Pancreas (tissue), 10 donors: ENCODE data around the gene TUBGCP3. TPM values are rescaled to one million over a fixed set of nuclear protein-coding genes. Genes with fewer than 3 reads are reported as not detected.
A peak's percentile ranks its signal among the peaks of the same experiment; 100 is the strongest.

Experiments
- ATAC-seq, 4 donors: fragments of 200-7000 bp; cut with Tn5 transposase; one replicate each; pipeline versions ENCODE4 v1.8.0 to v1.9.1; 2020; ENCODE audit warnings: mild to moderate bottlenecking in 4 of 4, moderate library complexity in 4 of 4
- DNase-seq, 6 donors: peaks; one replicate each; pipeline ENCODE4 v3.0.0-alpha.2; 2020
- FAIRE-seq: peaks from 2 replicates; lab custom pipeline; 2012; peaks lifted over from hg19 to GRCh38; lab: Jason Lieb, UNC
- H3K27ac ChIP-seq, 4 donors: fragments of 200-600 bp; sonication (generic); 1 replicate in 3 of 4; 2 replicates in 1 of 4; pipeline versions ENCODE4 v1.5.0 to v1.8.0; 2020
- H3K27me3 ChIP-seq, 4 donors: fragments of 200-600 bp; one replicate each; pipeline ENCODE4 v1.8.0; 2021
- H3K36me3 ChIP-seq, 3 donors: fragments of 200-600 bp; sonication (generic) in 1 of 3; one replicate each; pipeline versions ENCODE4 v1.5.0 to v1.8.0; 2020 to 2021
- H3K4me1 ChIP-seq, 3 donors: fragments of 200-600 bp; one replicate each; pipeline ENCODE4 v1.8.0; 2021
- H3K4me3 ChIP-seq, 4 donors: fragments of 200-600 bp; sonication (generic) in 2 of 4; one replicate each; pipeline versions ENCODE4 v1.5.0 to v1.8.0; 2020 to 2021
- H3K9me3 ChIP-seq, 4 donors: fragments of 200-600 bp; one replicate each; pipeline ENCODE4 v1.8.0; 2021
- CTCF ChIP-seq, 4 donors: fragments of 200-600 bp; sonication (generic) in 3 of 4; IDR thresholded peaks; one replicate each; pipeline versions ENCODE4 v1.5.0 to v1.8.0; 2021; ENCODE audit warnings: antibody characterized with exemption in 4 of 4
- WGBS, 2 donors: extraction: QIAGEN DNeasy Blood & Tissue Kit; methylation state at CpG; one replicate each; pipeline ENCODE4 v1.1.7; 2013; 5-methylcytosine and 5-hydroxymethylcytosine counted together
- intact Hi-C, 3 donors: fragments of 100-400 bp; cut with DNase I; formaldehyde crosslinking; loops; one replicate each; pipeline versions ENCODE4 v1.11.1 to v1.14.2; 2022
- polyA plus RNA-seq, 2 donors: library from polyadenylated mRNA; stranded (reverse); fragments of 200-250 nt; gene quantifications; one replicate each; pipeline ENCODE4 v1.2.3, GENCODE V29; 2013
- total RNA-seq, 6 donors: library from RNA; stranded (reverse); fragmentation: NEBNext Ultra II Directional in 4 of 6; extraction: Animal tissue kit (Norgen Biotek cat#: 25700) in 4 of 6; gene quantifications; one replicate each; pipeline versions ENCODE4 v1.2.1 to v1.2.4, GENCODE V29; 2021 to 2023
- donor health status: healthy with polysubstance abuse.
- donor health status: DM: no; HTN: no; CAD: no; lungs with moderate emphysema.
- donor health status: DM: no; HTN: no; CAD: no.
- donor health status: control.
- donor health status: control.
- donor health status: Bipolar disorder and iron deficiency.
- donor health status: DM: yes; HTN: yes; CAD: no.
- donor health status: DM: no; HTN: no; CAD: no.
- donor health status: DM: no; HTN: no; CAD: no.
- donor health status: DM: yes; HTN: yes; CAD: no.

Gene TUBGCP3
- total and polyA plus RNA-seq, 8 donors = 6.3 to 20.2 (median 12.6) TPM

GRCh38 chr13:112457485-112457884 lies 130.5 kb downstream of the TUBGCP3 start:
- DNase-seq (peak in 1 of 6 donors; percentile 33), FAIRE-seq (no peak), ATAC-seq (no peak)
- H3K36me3 ChIP-seq = no peaks in the 10 kb centered on the region
- WGBS, 2 donors = 76 to 84% methylated on average over 13 of the region's 13 CpGs
- no peaks in the 10 kb centered on the region for H3K4me1 ChIP-seq
- no peak overlapping the region for H3K4me3 ChIP-seq
- intact Hi-C loops = no loop called here
- H3K27me3 ChIP-seq = no peaks in the 10 kb centered on the region
- no peaks in the 10 kb centered on the region for H3K9me3 ChIP-seq
- no peak overlapping the region for H3K27ac ChIP-seq
- no peak for TF ChIP-seq CTCF (IDR thresholded peaks at IDR 0.05)

DNA sequence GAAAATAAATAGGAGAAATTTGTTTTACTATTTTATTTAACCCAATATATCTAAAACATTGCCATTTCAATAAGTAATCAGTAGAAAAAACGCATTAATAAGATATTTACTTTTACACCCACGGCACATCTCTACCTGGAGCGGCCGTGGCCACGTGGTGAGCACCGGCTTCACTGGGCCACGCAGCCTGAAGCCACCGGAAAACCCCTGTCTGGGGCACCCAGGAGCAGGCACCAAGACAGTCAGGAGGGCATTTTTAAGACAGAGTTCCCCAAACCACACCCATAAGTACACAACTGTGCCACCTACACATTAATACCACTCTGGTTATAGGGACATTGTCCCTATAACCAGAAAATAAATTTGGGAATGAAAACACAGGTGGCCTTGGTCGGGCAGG lies 130.9 kb downstream of the TUBGCP3 start:
- WGBS, 2 donors = 84 to 85% methylated on average over 9 of the region's 9 CpGs
- Histone ChIP-seq H3K36me3 (no peaks in the 10 kb centered on the region), H3K4me3 (no peak overlapping the region), H3K4me1 (no peaks in the 10 kb centered on the region), H3K27ac (no peak overlapping the region), H3K9me3 (no peaks in the 10 kb centered on the region), H3K27me3 (no peaks in the 10 kb centered on the region)
- DNase-seq (no peak), FAIRE-seq (no peak), ATAC-seq (no peak)
- no peak for TF ChIP-seq CTCF (IDR thresholded peaks at IDR 0.05)
- intact Hi-C loops = no loop called here

DNA sequence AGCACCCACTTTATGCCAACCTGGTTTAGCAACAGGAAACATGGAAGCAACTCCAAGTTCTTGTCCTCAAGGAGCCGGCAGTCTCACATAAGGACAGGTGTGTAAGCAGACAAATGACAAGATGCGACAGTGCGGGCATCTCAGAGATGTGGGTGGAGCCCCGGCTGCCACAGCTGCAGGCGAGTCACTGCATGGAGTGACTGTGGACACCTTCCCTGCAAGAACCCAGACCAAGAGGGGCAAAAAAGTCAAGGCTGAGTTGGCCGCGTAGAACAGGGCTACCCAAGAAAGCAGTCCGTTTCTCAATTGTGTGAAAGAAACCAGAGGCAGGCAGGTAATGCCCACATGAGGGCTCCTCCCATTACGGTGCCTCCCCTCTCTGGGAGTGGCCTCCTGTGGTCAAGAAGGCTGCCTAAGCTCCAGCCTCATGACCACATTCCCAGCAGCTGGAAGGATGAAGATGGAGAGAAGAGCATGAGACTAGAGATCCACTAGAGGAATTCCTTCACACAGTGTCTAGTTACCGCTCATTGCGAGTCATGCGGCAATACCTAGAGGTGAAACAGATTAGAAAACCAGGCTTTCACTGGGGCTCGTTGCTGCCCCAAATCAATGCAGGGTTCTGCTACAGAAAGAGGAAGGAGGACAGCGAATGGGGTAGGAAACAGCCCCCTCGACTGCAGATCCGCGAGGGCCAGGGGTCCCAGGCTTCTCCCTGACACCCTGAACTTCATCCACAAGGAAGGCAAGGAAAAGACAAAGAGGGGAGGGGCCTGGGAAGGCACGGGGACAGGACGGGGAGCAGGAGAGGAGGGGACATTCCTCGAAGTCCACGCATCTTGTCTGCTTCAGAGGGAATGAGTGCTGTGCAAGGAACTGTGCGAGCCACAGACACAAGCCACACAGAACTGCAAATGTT lies 131.6 kb downstream of the TUBGCP3 start:
- ATAC-seq (no peak), FAIRE-seq (no peak), DNase-seq (no peak)
- Histone ChIP-seq H3K4me3 (no peak overlapping the region), H3K27me3 (no peaks in the 10 kb centered on the region), H3K36me3 (no peaks in the 10 kb centered on the region), H3K27ac (no peak overlapping the region), H3K9me3 (no peaks in the 10 kb centered on the region), H3K4me1 (no peaks in the 10 kb centered on the region)
- WGBS, 2 donors = 77 to 86% methylated on average over 22 of the region's 22 CpGs
- no peak for TF ChIP-seq CTCF (IDR thresholded peaks at IDR 0.05)
- intact Hi-C loops = no loop called here

GRCh38 chr13:112455476-112456059 lies 132.4 kb downstream of the TUBGCP3 start:
- ATAC-seq = no peak
- no peaks in the 10 kb centered on the region for H3K36me3 ChIP-seq
- no peaks in the 10 kb centered on the region for H3K27me3 ChIP-seq
- no peak for TF ChIP-seq CTCF (IDR thresholded peaks at IDR 0.05)
- peaks cover 0 to 4% (median 2%) of the 10 kb centered on the region in 3 donors for H3K4me1 ChIP-seq
- no peak overlapping the region for H3K4me3 ChIP-seq
- intact Hi-C loops = no loop called here
- FAIRE-seq = no peak
- WGBS, 2 donors = 73 to 84% methylated on average over 17 of the region's 17 CpGs
- H3K9me3 ChIP-seq = no peaks in the 10 kb centered on the region
- peak in 1 of 6 donors; percentile 31 for DNase-seq
- H3K27ac ChIP-seq = no peak overlapping the region
